K562 (cell line): Measurements from ENCODE around the gene ZBTB9. TPM values are rescaled to one million over a fixed set of nuclear protein-coding genes. Genes with fewer than 3 reads are reported as not detected.
A peak's percentile ranks its signal among the peaks of the same experiment; 100 is the strongest.

Experiments
- AFF4 ChIP-seq: sonication (generic); formaldehyde crosslinking; IDR thresholded peaks from 2 replicates; pipeline ENCODE4 v1.8.0; 2023; ENCODE audit warnings: mild to moderate bottlenecking, missing genetic modification reagents
- BCL6 ChIP-seq: fragments of 250-450 bp; sonication (Bioruptor Pico); IDR thresholded peaks from 2 replicates; pipeline ENCODE4 v1.4.0; 2020
- BRD9 ChIP-seq: fragments of 450-650 bp; IDR thresholded peaks from 2 replicates; pipeline ENCODE4 v1.6.1; 2018; ENCODE audit warnings: low read depth; ENCODE audit not compliant: partially characterized antibody
- CBFA2T3 ChIP-seq: fragments of 450-650 bp; IDR thresholded peaks from 2 replicates; pipeline ENCODE4 v1.6.1; 2017
- CCAR2 ChIP-seq: fragments of 200-400 bp; formaldehyde crosslinking; IDR thresholded peaks from 2 replicates; pipeline ENCODE4 v1.6.1; 2017; ENCODE audit warnings: mild to moderate bottlenecking, low read depth, low read length
- CREM ChIP-seq: IDR thresholded peaks from 2 replicates; pipeline ENCODE4 v1.6.1; 2014; ENCODE audit warnings: antibody characterized with exemption, low read depth
- EGR1 ChIP-seq: fragments of 450-650 bp; conservative IDR thresholded peaks from 2 replicates; pipeline ENCODE4 v1.6.1; 2017; ENCODE audit warnings: mild to moderate bottlenecking
- EP400 ChIP-seq: fragments of 450-650 bp; IDR thresholded peaks from 2 replicates; pipeline ENCODE4 v1.6.1; 2017; ENCODE audit warnings: antibody characterized with exemption, mild to moderate bottlenecking, moderate library complexity
- ETV1 ChIP-seq: fragments of 450-650 bp; conservative IDR thresholded peaks from 2 replicates; pipeline ENCODE4 v1.6.1; 2016; ENCODE audit warnings: missing genetic modification characterization, control low read depth, low read depth, missing compliant biosample characterization
- KDM2B ChIP-seq: fragments of 250-450 bp; sonication (Bioruptor Pico); IDR thresholded peaks from 2 replicates; pipeline ENCODE4 v1.8.0; 2021; ENCODE audit warnings: mild to moderate bottlenecking, moderate library complexity
- KLF1 ChIP-seq: fragments of 450-650 bp; IDR thresholded peaks from 2 replicates; pipeline ENCODE4 v1.6.1; 2016; ENCODE audit warnings: missing genetic modification characterization, missing compliant biosample characterization
- PCBP1 ChIP-seq: fragments of 200-400 bp; formaldehyde crosslinking; IDR thresholded peaks from 2 replicates; pipeline ENCODE4 v1.6.1; 2018; ENCODE audit warnings: mild to moderate bottlenecking, low read depth, low read length; ENCODE audit not compliant: poor library complexity, severe bottlenecking
- SNRNP70 ChIP-seq: fragments of 200-400 bp; formaldehyde crosslinking; optimal IDR thresholded peaks from 2 replicates; pipeline ENCODE3; 2017; ENCODE audit warnings: low read depth, low read length
- STAG1 ChIP-seq: sonication (generic); formaldehyde crosslinking; IDR thresholded peaks from 2 replicates; pipeline ENCODE4 v1.5.0; 2020; ENCODE audit warnings: missing genetic modification reagents, borderline replicate concordance
- SUPT5H ChIP-seq: fragments of 450-650 bp; IDR thresholded peaks from 2 replicates; pipeline ENCODE4 v1.6.1; 2016
- TAF7 ChIP-seq: fragments of 450-650 bp; IDR thresholded peaks from 2 replicates; pipeline ENCODE4 v1.6.1; 2016; ENCODE audit warnings: missing genetic modification characterization, missing compliant biosample characterization
- UBTF ChIP-seq, 2 experiments: IDR thresholded peaks; 2 replicates each; pipeline ENCODE4 v1.6.1; 2012; ENCODE audit warnings: improper control_type of control experiment in 2 of 2, low read depth in 2 of 2, low read length in 2 of 2, borderline replicate concordance in 1 of 2
- ZC3H8 ChIP-seq: fragments of 450-650 bp; IDR thresholded peaks from 2 replicates; pipeline ENCODE4 v1.6.1; 2017
- ZNF253 ChIP-seq: fragments of 250-450 bp; sonication (Bioruptor Pico); conservative IDR thresholded peaks from 2 replicates; pipeline ENCODE4 v1.6.1; 2021; ENCODE audit warnings: mild to moderate bottlenecking
- ZNF561 ChIP-seq: fragments of 450-650 bp; formaldehyde crosslinking; conservative IDR thresholded peaks from 2 replicates; pipeline ENCODE4 v1.4.0; 2020; ENCODE audit warnings: mild to moderate bottlenecking, moderate library complexity
- ZNF707 ChIP-seq: fragments of 250-450 bp; sonication (Bioruptor Pico); conservative IDR thresholded peaks from 2 replicates; pipeline ENCODE4 v1.8.0; 2022; ENCODE audit warnings: inconsistent platforms, mild to moderate bottlenecking, moderate library complexity
- ZNF778 ChIP-seq: fragments of 450-650 bp; formaldehyde crosslinking; IDR thresholded peaks from 2 replicates; pipeline ENCODE4 v1.4.0; 2020; ENCODE audit warnings: mild to moderate bottlenecking, moderate library complexity
- ZSCAN32 ChIP-seq: fragments of 450-650 bp; formaldehyde crosslinking; IDR thresholded peaks from 2 replicates; pipeline ENCODE4 v1.4.0; 2020; ENCODE audit warnings: mild to moderate bottlenecking, moderate library complexity
- polyA plus RNA-seq, 8 experiments: library from polyadenylated mRNA; depleted of rRNA in 4 of 8; stranded (reverse) in 5 of 8; unstranded in 3 of 8; fragments of >200 nt; fragmentation: Nextera tagmentation in 2 of 8; fragmentation: Illumina TruSeq in 1 of 8; extraction: Ambion mirVana in 2 of 8; extraction: Trizol in 1 of 8; gene quantifications; 2 replicates each; pipeline versions ENCODE4 v1.2.1 to v1.2.3, GENCODE V29; 2011 to 2014; ENCODE audit warnings: inconsistent platforms in 1 of 8, missing spikeins in 1 of 8
- total RNA-seq, 7 experiments: library from RNA; depleted of rRNA in 6 of 7; stranded (reverse); fragments of >200 nt in 6 of 7; fragmentation: Illumina TruSeq in 2 of 7; extraction: Trizol in 2 of 7; gene quantifications; 2 replicates each; pipeline versions ENCODE4 v1.2.1 to v1.2.3, GENCODE V29; 2011 to 2021; ENCODE audit warnings: low replicate concordance in 1 of 7

ZBTB9 gene
- total and polyA plus RNA-seq, 9 of the 15 experiments (the other 6 are each of a cell fraction or from before 2014, with no cell fraction given): 1.9 to 19.5 (median 10.4) TPM

DNA sequence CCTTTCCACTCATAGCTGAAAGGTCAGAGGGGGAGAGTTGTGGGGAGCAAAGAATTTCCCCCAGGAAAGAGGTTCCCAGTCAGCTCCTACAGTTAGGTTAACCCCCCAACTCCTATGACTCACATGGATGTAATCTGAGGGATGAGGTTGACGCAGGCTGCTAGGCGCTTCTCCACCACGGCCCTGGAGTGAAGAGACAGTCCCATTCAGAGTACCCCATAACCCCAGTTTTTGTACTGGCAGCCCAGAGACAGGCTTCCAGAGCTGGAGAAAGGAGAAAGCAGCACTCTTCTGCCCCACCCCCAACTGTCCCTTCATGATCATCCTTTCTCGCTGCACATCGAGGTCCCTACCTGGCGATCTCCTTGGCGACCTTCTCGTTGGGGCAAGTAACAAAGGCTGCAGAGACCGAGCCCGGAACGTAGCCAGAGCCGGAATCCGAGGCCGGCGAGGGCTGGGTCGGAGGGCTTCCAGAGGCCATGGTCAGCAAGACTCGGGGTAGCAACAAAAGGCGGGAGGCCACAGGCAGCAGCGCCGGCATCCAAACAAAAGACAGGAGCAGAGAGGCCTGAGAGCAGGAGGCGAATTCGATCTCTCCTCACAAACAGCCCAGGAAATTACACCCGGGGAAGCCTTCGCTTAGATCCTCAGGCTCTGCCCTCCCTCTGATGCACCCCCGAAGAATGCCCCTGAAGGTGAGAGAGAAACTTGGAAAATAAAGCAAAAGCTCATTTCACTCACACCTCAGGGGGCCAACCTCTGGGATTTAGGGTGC is 37.1 kb upstream of the ZBTB9 start (continued):
- TF ChIP-seq ETV1: no peak; the same call in 1 of the 2 replicates
- no peak for TF ChIP-seq EGR1
- no peak for TF ChIP-seq KDM2B (CRISPR knock-in tag)
- no peak; the same call in 1 of the 2 replicates for TF ChIP-seq STAG1 (CRISPR knock-in tag)
- no peak for TF ChIP-seq ZNF778 (CRISPR knock-in tag)
- peak; percentile 60; the same call in 1 of the 2 replicates for TF ChIP-seq AFF4 (CRISPR knock-in tag)
- no peak for TF ChIP-seq KLF1
- no peak for TF ChIP-seq TAF7 (tag)
- TF ChIP-seq PCBP1: no peak
- no peak for TF ChIP-seq SUPT5H
- TF ChIP-seq ZNF561 (CRISPR knock-in tag): no peak
- TF ChIP-seq ZC3H8: no peak
- no peak for TF ChIP-seq SNRNP70
- TF ChIP-seq BCL6 (CRISPR knock-in tag): no peak
- peak; percentile 68 for TF ChIP-seq CREM
- no peak for TF ChIP-seq UBTF (IDR thresholded peaks at IDR 0.05; ENCODE audit: borderline replicate concordance in 1 of 2, low read depth in 2 of 2, low read length in 2 of 2)
- TF ChIP-seq BRD9: peak; percentile 20
- no peak for TF ChIP-seq CBFA2T3
- no peak for TF ChIP-seq EP400
- no peak for TF ChIP-seq ZNF253 (CRISPR knock-in tag)
- TF ChIP-seq ZSCAN32: no peak
- TF ChIP-seq ZNF707 (CRISPR knock-in tag): no peak
- no peak for TF ChIP-seq CCAR2
